Measurements from ENCODE around the gene ITGB3.

- no peak for TF ChIP-seq POLR2A (IDR thresholded peaks at IDR 0.05; ENCODE audit: low read length)
- no peak for TF ChIP-seq GATA1 (IDR thresholded peaks at IDR 0.05; ENCODE audit: low read depth, low read length)
These were observed 62.7 kb downstream of the ITGB3 start for GRCh38 chr17:47316311-47316710.
